ENCODE results near the gene PARD3.

GRCh38 chr10:34333513-34333912 lies 481.6 kb downstream of the PARD3 start:
- TF ChIP-seq POLR2A (IDR thresholded peaks at IDR 0.05) (no peak), POLR2AphosphoS5 (IDR thresholded peaks at IDR 0.05) (no peak), CTCF (IDR thresholded peaks at IDR 0.05) (no peak), EP300 (IDR thresholded peaks at IDR 0.05) (peak in 1 of 4 donors; percentile 25)
